IMR-90 (cell line): Measurements from ENCODE around the gene CALML4. TPM values are rescaled to one million over a fixed set of nuclear protein-coding genes. Genes with fewer than 3 reads are reported as not detected.
A peak's percentile ranks its signal among the peaks of the same experiment; 100 is the strongest.

ENCODE experiments used
- ATAC-seq: fragments of 200-7000 bp; cut with Tn5 transposase; 2 replicates; pipeline ENCODE4 v1.9.1; 2020; ENCODE audit warnings: low read depth, mild to moderate bottlenecking, moderate library complexity
- BruUV-seq: library from RNA; stranded (reverse); fragments of 400-500 nt; replicated peaks from 2 replicates; lab custom pipeline; 2021; lab: Mats Ljungman, UMichigan
- CTCF ChIA-PET: fragments of 300-600 bp; formaldehyde crosslinking; extraction: SDS; loops from one replicate; lab custom pipeline; 2021; ENCODE audit warnings: antibody characterized with exemption; lab: Yijun Ruan, JAX
- POLR2A ChIA-PET: fragments of 300-600 bp; sonication (Branson Sonifier 250); formaldehyde crosslinking; loops from one replicate; lab custom pipeline; 2022; ENCODE audit warnings: antibody characterized with exemption; ENCODE audit not compliant: unreplicated experiment; lab: Charles Lee
- DNase-seq: peaks from one replicate; pipeline ENCODE4 v3.0.0; 2013
- H2AFZ ChIP-seq: replicated peaks from 2 replicates; pipeline ENCODE3; 2013; ENCODE audit warnings: low read length, mild to moderate bottlenecking; ENCODE audit not compliant: poor library complexity
- H2AK5ac ChIP-seq: 2 replicates; pipeline ENCODE4 v1.6.1; 2013; ENCODE audit warnings: low read depth, low read length, inconsistent platforms
- H2AK9ac ChIP-seq: replicated peaks from 2 replicates; pipeline ENCODE3; 2013; ENCODE audit warnings: mild to moderate bottlenecking, low read depth, low read length, moderate library complexity; ENCODE audit not compliant: poor library complexity
- H2BK120ac ChIP-seq: 2 replicates; pipeline ENCODE4 v1.6.1; 2013; ENCODE audit warnings: low read depth, low read length, inconsistent platforms
- H2BK15ac ChIP-seq: 3 replicates; pipeline ENCODE4 v1.6.1; 2013; ENCODE audit warnings: low read depth, low read length, inconsistent platforms
- H2BK20ac ChIP-seq: 2 replicates; pipeline ENCODE4 v1.6.1; 2013; ENCODE audit warnings: low read depth, mild to moderate bottlenecking, inconsistent platforms, low read length, moderate library complexity
- H2BK5ac ChIP-seq: 2 replicates; pipeline ENCODE4 v1.6.1; 2013; ENCODE audit warnings: mild to moderate bottlenecking, low read depth, low read length, inconsistent platforms; ENCODE audit not compliant: poor library complexity, severe bottlenecking
- H3K14ac ChIP-seq: replicated peaks from 2 replicates; pipeline ENCODE4 v1.6.1; 2013; ENCODE audit warnings: low read depth, low read length, inconsistent platforms
- H3K18ac ChIP-seq: 2 replicates; pipeline ENCODE4 v1.6.1; 2013; ENCODE audit warnings: low read depth, low read length, control low read depth
- H3K23ac ChIP-seq: 2 replicates; pipeline ENCODE4 v1.6.1; 2013; ENCODE audit warnings: low read depth, low read length, inconsistent platforms
- H3K27ac ChIP-seq: 2 replicates; pipeline ENCODE4 v1.5.1; 2013; ENCODE audit warnings: mild to moderate bottlenecking, control low read depth, low read length; ENCODE audit not compliant: insufficient read depth
- H3K27me3 ChIP-seq: 2 replicates; pipeline ENCODE4 v1.6.1; 2013; ENCODE audit warnings: low read length; ENCODE audit not compliant: control insufficient read depth, insufficient read depth
- H3K36me3 ChIP-seq: 2 replicates; pipeline ENCODE4 v1.6.1; 2013; ENCODE audit warnings: low read length, mixed read lengths; ENCODE audit not compliant: control insufficient read depth, insufficient read depth
- H3K4ac ChIP-seq: 2 replicates; pipeline ENCODE4 v1.6.1; 2013; ENCODE audit warnings: low read depth, low read length, inconsistent platforms
- H3K4me1 ChIP-seq: 2 replicates; pipeline ENCODE4 v1.6.1; 2013; ENCODE audit warnings: low read length, mixed read lengths; ENCODE audit not compliant: control insufficient read depth, insufficient read depth
- H3K4me2 ChIP-seq: 2 replicates; pipeline ENCODE4 v1.6.1; 2013; ENCODE audit warnings: low read depth, mild to moderate bottlenecking, control low read depth, low read length, moderate library complexity
- H3K4me3 ChIP-seq: 2 replicates; pipeline ENCODE4 v1.5.1; 2013; ENCODE audit warnings: low read depth, mild to moderate bottlenecking, control low read depth, low read length, moderate library complexity; ENCODE audit not compliant: insufficient read depth
- H3K56ac ChIP-seq: 2 replicates; pipeline ENCODE4 v1.6.1; 2013; ENCODE audit warnings: low read length, inconsistent platforms; ENCODE audit not compliant: insufficient read depth; ENCODE audit errors: extremely low read depth
- H3K79me1 ChIP-seq, 2 experiments: 2 replicates each; pipeline ENCODE4 v1.6.1; 2013; ENCODE audit warnings: low read length in 2 of 2, inconsistent platforms in 1 of 2, low read depth in 1 of 2
- H3K9ac ChIP-seq: 2 replicates; pipeline ENCODE4 v1.6.1; 2013; ENCODE audit warnings: low read depth, low read length, control low read depth
- H3K9me1 ChIP-seq: 2 replicates; pipeline ENCODE4 v1.6.1; 2013; ENCODE audit warnings: low read length, inconsistent platforms; ENCODE audit not compliant: insufficient read depth
- H3K9me3 ChIP-seq: 2 replicates; pipeline ENCODE4 v1.6.1; 2013; ENCODE audit warnings: low read length; ENCODE audit not compliant: control insufficient read depth, insufficient read depth
- H4K20me1 ChIP-seq: 2 replicates; pipeline ENCODE4 v1.6.1; 2013; ENCODE audit warnings: low read length, inconsistent platforms; ENCODE audit not compliant: insufficient read depth
- H4K5ac ChIP-seq: 2 replicates; pipeline ENCODE4 v1.6.1; 2013; ENCODE audit warnings: mild to moderate bottlenecking, low read depth, low read length, control low read depth
- H4K8ac ChIP-seq, 2 experiments: 2 replicates each; pipeline ENCODE4 v1.6.1; 2013; ENCODE audit warnings: low read depth in 2 of 2, low read length in 2 of 2, control low read depth in 1 of 2, inconsistent platforms in 1 of 2
- H4K91ac ChIP-seq: 2 replicates; pipeline ENCODE4 v1.6.1; 2013; ENCODE audit warnings: low read depth, low read length, inconsistent platforms; ENCODE audit not compliant: insufficient read depth
- CEBPB ChIP-seq: IDR thresholded peaks from 2 replicates; pipeline ENCODE4 v1.6.1; 2012; ENCODE audit warnings: low read depth, low read length, improper control_type of control experiment
- FOS ChIP-seq: fragments of 150-350 bp; IDR thresholded peaks from 2 replicates; pipeline ENCODE4 v1.6.1; 2016; ENCODE audit warnings: low read depth, low read length
- MAFK ChIP-seq: IDR thresholded peaks from 2 replicates; pipeline ENCODE4 v1.6.1; 2012; ENCODE audit warnings: low read depth, low read length, improper control_type of control experiment
- MXI1 ChIP-seq: IDR thresholded peaks from 2 replicates; pipeline ENCODE4 v1.6.1; 2012; ENCODE audit warnings: low read depth, mild to moderate bottlenecking, low read length, moderate library complexity, borderline replicate concordance
- POLR2A ChIP-seq: IDR thresholded peaks from 2 replicates; pipeline ENCODE4 v1.6.1; 2012; ENCODE audit warnings: mild to moderate bottlenecking, low read depth, low read length
- RAD21 ChIP-seq: IDR thresholded peaks from 2 replicates; pipeline ENCODE4 v1.6.1; 2012; ENCODE audit warnings: low read length, improper control_type of control experiment
- RCOR1 ChIP-seq: IDR thresholded peaks from 2 replicates; pipeline ENCODE4 v1.6.1; 2012; ENCODE audit warnings: mild to moderate bottlenecking, low read length, improper control_type of control experiment; ENCODE audit not compliant: insufficient replicate concordance
- RFX5 ChIP-seq: IDR thresholded peaks from 2 replicates; pipeline ENCODE4 v1.8.0; 2012; ENCODE audit warnings: low read depth, mild to moderate bottlenecking, low read length, moderate library complexity
- WGBS, 2 experiments: methylation state at CpG; one replicate each; pipeline versions ENCODE4 v1.1.5 to v1.1.7; 2013; ENCODE audit warnings: missing lambda C conversion rate in 2 of 2; ENCODE audit not compliant: insufficient read length in 1 of 2; ENCODE audit errors: extremely low coverage in 2 of 2; 5-methylcytosine and 5-hydroxymethylcytosine counted together
- dilution Hi-C: fragments of 300-500 bp; cut with HindIII; formaldehyde crosslinking; loops from one replicate; pipeline ENCODE4 v1.14.3; 2018; ENCODE audit warnings: low sequenced_read_pairs; ENCODE audit not compliant: unreplicated experiment
- in situ Hi-C: fragments of 300-500 bp; cut with MboI; formaldehyde crosslinking; loops from 3 replicates; pipeline ENCODE4 v1.14.3; 2019; ENCODE audit warnings: low sequenced_read_pairs, inconsistent platforms, mixed read lengths
- intact Hi-C: fragments of 100-400 bp; cut with micrococcal nuclease; formaldehyde crosslinking; loops from 2 replicates; pipeline ENCODE4 v1.10.0; 2022
- polyA plus RNA-seq, 3 experiments: library from polyadenylated mRNA; depleted of rRNA; stranded (reverse); fragments of >200 nt; gene quantifications; 2 replicates each; pipeline ENCODE4 v1.2.3, GENCODE V29; 2012; ENCODE audit warnings: low replicate concordance in 1 of 3
- total RNA-seq: library from RNA; depleted of rRNA; stranded (reverse); fragments of >200 nt; gene quantifications from 2 replicates; pipeline ENCODE4 v1.2.3, GENCODE V29; 2012
- TF ChIP-seq, protein P1 (sequence below): fragments of 150-350 bp; IDR thresholded peaks from 2 replicates; pipeline ENCODE4 v1.6.1; 2017; ENCODE audit warnings: mild to moderate bottlenecking, antibody characterized with exemption, low read length, low read depth
- TF ChIP-seq, protein P2 (sequence below): fragments of 150-350 bp; IDR thresholded peaks from 2 replicates; pipeline ENCODE4 v1.6.1; 2016; ENCODE audit warnings: low read depth, mild to moderate bottlenecking, low read length, moderate library complexity, borderline replicate concordance
- TF ChIP-seq, protein P3 (sequence below): conservative IDR thresholded peaks from 2 replicates; pipeline ENCODE4 v1.5.1; 2012; ENCODE audit warnings: mild to moderate bottlenecking, low read depth, low read length, improper control_type of control experiment

CALML4 gene
- total and polyA plus RNA-seq, 2 of the 4 experiments (the other 2 are of a cell fraction): 0.36 to 1.3 TPM

DNA sequence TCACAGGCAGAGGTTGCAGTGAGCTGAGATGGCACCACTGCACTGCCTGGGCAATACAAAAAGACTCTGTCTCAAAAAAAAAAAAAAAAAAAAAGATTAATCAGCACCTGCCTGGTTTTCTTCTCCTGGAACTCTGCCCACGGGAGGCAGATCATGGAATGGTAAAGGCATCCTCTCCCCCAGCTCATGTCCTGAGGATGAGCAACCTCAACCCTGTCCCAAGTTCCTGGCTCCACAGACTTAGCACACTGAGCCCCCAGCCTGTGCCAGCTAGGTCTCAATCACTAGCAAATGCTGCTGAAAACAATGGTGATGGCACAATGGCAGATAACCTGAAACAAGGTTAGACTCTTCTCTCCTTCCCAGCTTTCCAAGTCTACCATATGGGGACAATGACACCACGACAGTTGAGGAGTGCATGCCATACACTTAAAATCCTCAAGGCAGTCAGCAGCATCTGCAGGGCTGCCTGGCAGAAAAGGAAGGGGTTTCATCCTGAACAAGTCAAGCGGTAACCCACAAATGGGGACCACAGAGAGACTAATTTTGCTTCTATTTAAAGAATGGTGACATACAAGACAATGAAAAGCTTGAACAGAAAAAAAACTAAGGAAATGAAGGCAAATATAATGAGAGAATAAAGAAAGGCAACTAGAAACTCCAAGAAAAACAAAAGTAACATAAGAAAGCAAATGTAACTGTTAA is 19.6 kb upstream of the CALML4 start:
- Histone ChIP-seq H4K20me1 (peaks cover 22% of the 10 kb centered on the region), H3K9me1 (peaks cover 25% of the 10 kb centered on the region), H4K8ac (no peak overlapping the region), H2BK15ac (no peak overlapping the region), H3K18ac (no peak overlapping the region), H3K27ac (no peak overlapping the region), H2BK120ac (no peak overlapping the region), H4K5ac (no peak overlapping the region), H4K91ac (no peak overlapping the region), H3K9me3 (no peaks in the 10 kb centered on the region), H3K56ac (no peak overlapping the region), H3K79me1 (peaks cover 39 to 67% of the 10 kb centered on the region in 2 experiments), H3K23ac (peak overlapping the region; percentile 85), H2AK9ac (no peak overlapping the region), H3K36me3 (no peaks in the 10 kb centered on the region), H3K4me3 (no peak overlapping the region), H2AK5ac (no peak overlapping the region), H2BK5ac (no peak overlapping the region), H3K4ac (no peak overlapping the region), H2AFZ (peak overlapping the region; percentile 21), H3K14ac (peak overlapping the region; percentile 8; the same call in 1 of the 2 replicates), H3K27me3 (no peaks in the 10 kb centered on the region), H3K9ac (no peak overlapping the region), H3K4me2 (no peak overlapping the region), H2BK20ac (no peak overlapping the region; the same call in 1 of the 2 replicates), H3K4me1 (peaks cover 8% of the 10 kb centered on the region)
- ChIA-PET POLR2A (no interaction called here), CTCF (interaction anchor here (0.6 kb wide), 1 partner anchor 610 kb away, joined by 3 read pairs; no protein-coding TSS in a partner anchor)
- TF ChIP-seq MAFK (no peak), CEBPB (no peak), RCOR1 (no peak), RFX5 (no peak), RAD21 (no peak), MXI1 (no peak), POLR2A (no peak), FOS (no peak)
- TF ChIP-seq, protein P1, sequence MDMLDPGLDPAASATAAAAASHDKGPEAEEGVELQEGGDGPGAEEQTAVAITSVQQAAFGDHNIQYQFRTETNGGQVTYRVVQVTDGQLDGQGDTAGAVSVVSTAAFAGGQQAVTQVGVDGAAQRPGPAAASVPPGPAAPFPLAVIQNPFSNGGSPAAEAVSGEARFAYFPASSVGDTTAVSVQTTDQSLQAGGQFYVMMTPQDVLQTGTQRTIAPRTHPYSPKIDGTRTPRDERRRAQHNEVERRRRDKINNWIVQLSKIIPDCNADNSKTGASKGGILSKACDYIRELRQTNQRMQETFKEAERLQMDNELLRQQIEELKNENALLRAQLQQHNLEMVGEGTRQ: no peak
- TF ChIP-seq, protein P2, sequence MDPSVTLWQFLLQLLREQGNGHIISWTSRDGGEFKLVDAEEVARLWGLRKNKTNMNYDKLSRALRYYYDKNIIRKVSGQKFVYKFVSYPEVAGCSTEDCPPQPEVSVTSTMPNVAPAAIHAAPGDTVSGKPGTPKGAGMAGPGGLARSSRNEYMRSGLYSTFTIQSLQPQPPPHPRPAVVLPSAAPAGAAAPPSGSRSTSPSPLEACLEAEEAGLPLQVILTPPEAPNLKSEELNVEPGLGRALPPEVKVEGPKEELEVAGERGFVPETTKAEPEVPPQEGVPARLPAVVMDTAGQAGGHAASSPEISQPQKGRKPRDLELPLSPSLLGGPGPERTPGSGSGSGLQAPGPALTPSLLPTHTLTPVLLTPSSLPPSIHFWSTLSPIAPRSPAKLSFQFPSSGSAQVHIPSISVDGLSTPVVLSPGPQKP: no peak
- TF ChIP-seq, protein P3, sequence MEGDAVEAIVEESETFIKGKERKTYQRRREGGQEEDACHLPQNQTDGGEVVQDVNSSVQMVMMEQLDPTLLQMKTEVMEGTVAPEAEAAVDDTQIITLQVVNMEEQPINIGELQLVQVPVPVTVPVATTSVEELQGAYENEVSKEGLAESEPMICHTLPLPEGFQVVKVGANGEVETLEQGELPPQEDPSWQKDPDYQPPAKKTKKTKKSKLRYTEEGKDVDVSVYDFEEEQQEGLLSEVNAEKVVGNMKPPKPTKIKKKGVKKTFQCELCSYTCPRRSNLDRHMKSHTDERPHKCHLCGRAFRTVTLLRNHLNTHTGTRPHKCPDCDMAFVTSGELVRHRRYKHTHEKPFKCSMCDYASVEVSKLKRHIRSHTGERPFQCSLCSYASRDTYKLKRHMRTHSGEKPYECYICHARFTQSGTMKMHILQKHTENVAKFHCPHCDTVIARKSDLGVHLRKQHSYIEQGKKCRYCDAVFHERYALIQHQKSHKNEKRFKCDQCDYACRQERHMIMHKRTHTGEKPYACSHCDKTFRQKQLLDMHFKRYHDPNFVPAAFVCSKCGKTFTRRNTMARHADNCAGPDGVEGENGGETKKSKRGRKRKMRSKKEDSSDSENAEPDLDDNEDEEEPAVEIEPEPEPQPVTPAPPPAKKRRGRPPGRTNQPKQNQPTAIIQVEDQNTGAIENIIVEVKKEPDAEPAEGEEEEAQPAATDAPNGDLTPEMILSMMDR: no peak
- DNase-seq (no peak), ATAC-seq (no peak)
- no CpG with 5 or more reads among the region's 3 CpGs for WGBS, 2 experiments
- intact Hi-C loops: no loop called here
- no TSS peak for BruUV-seq
- in situ Hi-C loops: no loop called here
- dilution Hi-C loops: no loop called here
